Esophagus muscularis mucosa (tissue), 4 donors: ENCODE data around the gene TMEM238. TPM values are rescaled to one million over a fixed set of nuclear protein-coding genes. Genes with fewer than 3 reads are reported as not detected.

Experiments
- DNase-seq: peaks from one replicate; pipeline ENCODE4 v3.0.0-alpha.2; 2017; ENCODE audit errors: extremely low spot score
- H3K27ac ChIP-seq, 4 donors: fragments of 200-600 bp; sonication (generic); replicated peaks in 1 of 4; 1 replicate in 3 of 4; 2 replicates in 1 of 4; pipeline ENCODE4 v1.5.1; 2016 to 2019; ENCODE audit warnings: mild to moderate bottlenecking in 1 of 4
- H3K27me3 ChIP-seq, 4 donors: fragments of 200-600 bp; sonication (generic); one replicate each; pipeline versions ENCODE4 v1.5.1 to v1.6.0; 2016 to 2019
- H3K36me3 ChIP-seq, 4 donors: fragments of 200-600 bp; sonication (generic); one replicate each; pipeline ENCODE4 v1.5.1; 2016 to 2019
- H3K4me1 ChIP-seq, 4 donors: fragments of 200-600 bp; sonication (generic); one replicate each; pipeline ENCODE4 v1.5.1; 2016 to 2019
- H3K4me3 ChIP-seq, 4 donors: fragments of 200-600 bp; sonication (generic); 1 replicate in 2 of 4; 2 replicates in 2 of 4; pipeline ENCODE4 v1.5.1; 2016 to 2019; ENCODE audit warnings: mild to moderate bottlenecking in 4 of 4, moderate library complexity in 1 of 4
- H3K9me3 ChIP-seq, 4 donors: fragments of 200-600 bp; sonication (generic); 1 replicate in 3 of 4; 2 replicates in 1 of 4; pipeline ENCODE4 v1.5.1; 2016 to 2019
- EP300 ChIP-seq: sonication (generic); formaldehyde crosslinking; IDR thresholded peaks from one replicate; pipeline ENCODE4 v1.6.1; 2017; ENCODE audit warnings: antibody characterized with exemption
- POLR2A ChIP-seq: fragments of 450-650 bp; IDR thresholded peaks from one replicate; pipeline ENCODE4 v1.6.1; 2017; ENCODE audit warnings: antibody characterized with exemption, moderate library complexity, mild to moderate bottlenecking, low read depth
- POLR2AphosphoS5 ChIP-seq, 2 donors: sonication (generic); formaldehyde crosslinking; IDR thresholded peaks; one replicate each; pipeline ENCODE4 v1.6.1; 2017; ENCODE audit warnings: antibody characterized with exemption in 2 of 2
- WGBS: methylation state at CpG from one replicate; pipeline ENCODE4 v1.1.5; 2018; 5-methylcytosine and 5-hydroxymethylcytosine counted together
- intact Hi-C: fragments of 100-400 bp; cut with DNase I; formaldehyde crosslinking; loops from one replicate; pipeline ENCODE4 v1.15.1; 2023
- total RNA-seq, 4 donors: library from RNA; depleted of rRNA; stranded (reverse); fragments of >200 nt; gene quantifications; one replicate each; pipeline versions ENCODE4 v1.1.0 to v1.2.1, GENCODE V29; 2016
- TF ChIP-seq, protein P1 (sequence below), 3 experiments: fragments of 200-600 bp in 2 of 3; fragments of 450-650 bp in 1 of 3; sonication (generic) in 2 of 3; IDR thresholded peaks; one replicate each; pipeline ENCODE4 v1.5.1; 2017 to 2019; ENCODE audit warnings: antibody characterized with exemption in 3 of 3, mild to moderate bottlenecking in 2 of 3, moderate library complexity in 1 of 3

Gene TMEM238
- total RNA-seq, 4 donors from 2014 or later: 0.83 to 7.5 (median 1.00) TPM

DNA sequence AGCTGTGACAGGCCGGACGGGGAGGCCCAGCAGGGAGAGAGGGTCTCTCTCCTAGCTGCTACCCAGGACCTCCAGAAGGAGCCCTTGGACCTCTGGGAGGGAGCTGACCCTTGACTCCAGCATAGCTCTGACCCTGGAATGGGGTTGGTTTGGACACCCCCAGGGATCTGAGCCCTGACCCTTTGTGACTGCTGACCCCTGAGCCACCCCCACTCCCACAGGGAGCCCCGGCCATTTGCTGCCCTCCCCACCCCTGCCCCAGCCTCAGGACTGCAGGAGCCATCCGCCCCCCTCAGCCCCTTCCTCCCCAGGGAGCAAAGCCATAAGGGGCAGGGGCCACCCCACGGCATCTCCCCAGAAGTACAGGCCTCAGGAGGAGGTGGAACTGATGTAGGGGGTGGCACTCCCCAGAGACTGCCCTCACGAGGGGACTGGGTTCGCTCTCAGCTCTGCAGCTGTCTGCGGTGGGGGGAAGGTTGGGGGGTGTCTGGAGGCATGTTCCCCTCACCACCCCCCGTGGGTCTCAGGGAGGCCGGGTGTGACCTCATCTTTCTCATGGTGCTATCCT, 36.6 kb downstream of the TMEM238 start:
- TF ChIP-seq, protein P1, sequence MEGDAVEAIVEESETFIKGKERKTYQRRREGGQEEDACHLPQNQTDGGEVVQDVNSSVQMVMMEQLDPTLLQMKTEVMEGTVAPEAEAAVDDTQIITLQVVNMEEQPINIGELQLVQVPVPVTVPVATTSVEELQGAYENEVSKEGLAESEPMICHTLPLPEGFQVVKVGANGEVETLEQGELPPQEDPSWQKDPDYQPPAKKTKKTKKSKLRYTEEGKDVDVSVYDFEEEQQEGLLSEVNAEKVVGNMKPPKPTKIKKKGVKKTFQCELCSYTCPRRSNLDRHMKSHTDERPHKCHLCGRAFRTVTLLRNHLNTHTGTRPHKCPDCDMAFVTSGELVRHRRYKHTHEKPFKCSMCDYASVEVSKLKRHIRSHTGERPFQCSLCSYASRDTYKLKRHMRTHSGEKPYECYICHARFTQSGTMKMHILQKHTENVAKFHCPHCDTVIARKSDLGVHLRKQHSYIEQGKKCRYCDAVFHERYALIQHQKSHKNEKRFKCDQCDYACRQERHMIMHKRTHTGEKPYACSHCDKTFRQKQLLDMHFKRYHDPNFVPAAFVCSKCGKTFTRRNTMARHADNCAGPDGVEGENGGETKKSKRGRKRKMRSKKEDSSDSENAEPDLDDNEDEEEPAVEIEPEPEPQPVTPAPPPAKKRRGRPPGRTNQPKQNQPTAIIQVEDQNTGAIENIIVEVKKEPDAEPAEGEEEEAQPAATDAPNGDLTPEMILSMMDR (IDR thresholded peaks at IDR 0.05): no peak
- TF ChIP-seq POLR2A (no peak), EP300 (no peak), POLR2AphosphoS5 (IDR thresholded peaks at IDR 0.05) (no peak)
- no peak overlapping the region for H3K27ac ChIP-seq

DNA sequence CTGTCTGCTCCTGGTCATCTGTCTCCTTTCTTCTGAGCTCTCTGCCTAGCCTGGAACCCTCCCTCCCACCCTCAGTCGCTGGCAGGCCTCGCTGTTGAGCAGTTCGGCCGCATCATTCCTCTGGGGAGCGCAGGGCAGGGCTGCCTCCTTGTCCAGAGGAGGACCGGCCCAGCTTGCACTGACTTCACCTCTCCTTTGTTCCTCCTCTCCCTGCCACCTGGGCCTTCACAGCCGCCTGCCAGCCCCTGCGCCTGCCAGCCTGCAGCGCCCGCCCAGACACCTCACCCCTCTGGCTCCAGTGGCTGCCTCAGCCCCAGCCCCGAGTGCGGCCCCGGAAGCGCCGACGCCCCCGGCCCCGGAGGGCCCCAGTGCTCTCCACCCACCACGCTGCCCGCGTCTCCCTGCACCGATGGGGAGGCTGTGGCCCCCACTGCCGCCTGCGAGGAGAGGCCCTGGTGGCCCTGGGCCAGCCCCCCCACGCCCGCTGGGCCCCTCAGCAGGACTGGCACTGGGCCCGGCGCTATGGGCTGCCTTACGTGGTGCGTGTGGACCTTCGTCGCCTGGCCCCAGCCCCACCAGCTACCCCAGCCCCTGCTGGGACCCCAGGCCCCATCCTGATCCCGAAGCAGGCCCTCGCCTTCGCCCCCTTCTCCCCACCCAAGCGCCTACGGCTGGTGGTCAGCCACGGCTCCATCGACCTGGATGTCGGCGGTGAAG, 37.2 kb downstream of the TMEM238 start:
- H3K9me3 ChIP-seq: no peaks in the 10 kb centered on the region
- 94% methylated on average over 6 of the region's 41 CpGs for WGBS
- H3K27me3 ChIP-seq: peaks cover 0 to 30% (median 14%) of the 10 kb centered on the region in 4 donors
- no peak for DNase-seq
- peak overlapping the region in 1 of 4 donors; percentile 6 for H3K27ac ChIP-seq
- intact Hi-C loops: no loop called here
- no peak overlapping the region for H3K4me3 ChIP-seq
- TF ChIP-seq EP300 (no peak), POLR2AphosphoS5 (IDR thresholded peaks at IDR 0.05) (no peak), POLR2A (no peak)
- TF ChIP-seq, protein P1 (IDR thresholded peaks at IDR 0.05): no peak
- peaks cover 0 to 53% (median 36%) of the 10 kb centered on the region in 4 donors for H3K36me3 ChIP-seq
- H3K4me1 ChIP-seq: peaks cover 3 to 25% (median 12%) of the 10 kb centered on the region in 4 donors

More for the DNA sequence above, 36.6 kb downstream of the TMEM238 start:
- 74% methylated on average over 4 of the region's 10 CpGs for WGBS
- intact Hi-C loops: no loop called here
- Histone ChIP-seq H3K36me3 (peaks cover 0 to 47% (median 29%) of the 10 kb centered on the region in 4 donors), H3K9me3 (no peaks in the 10 kb centered on the region), H3K4me1 (peaks cover 3 to 20% (median 11%) of the 10 kb centered on the region in 4 donors), H3K27me3 (peaks cover 0 to 36% (median 21%) of the 10 kb centered on the region in 4 donors), H3K4me3 (no peak overlapping the region)
- DNase-seq: no peak

DNA sequence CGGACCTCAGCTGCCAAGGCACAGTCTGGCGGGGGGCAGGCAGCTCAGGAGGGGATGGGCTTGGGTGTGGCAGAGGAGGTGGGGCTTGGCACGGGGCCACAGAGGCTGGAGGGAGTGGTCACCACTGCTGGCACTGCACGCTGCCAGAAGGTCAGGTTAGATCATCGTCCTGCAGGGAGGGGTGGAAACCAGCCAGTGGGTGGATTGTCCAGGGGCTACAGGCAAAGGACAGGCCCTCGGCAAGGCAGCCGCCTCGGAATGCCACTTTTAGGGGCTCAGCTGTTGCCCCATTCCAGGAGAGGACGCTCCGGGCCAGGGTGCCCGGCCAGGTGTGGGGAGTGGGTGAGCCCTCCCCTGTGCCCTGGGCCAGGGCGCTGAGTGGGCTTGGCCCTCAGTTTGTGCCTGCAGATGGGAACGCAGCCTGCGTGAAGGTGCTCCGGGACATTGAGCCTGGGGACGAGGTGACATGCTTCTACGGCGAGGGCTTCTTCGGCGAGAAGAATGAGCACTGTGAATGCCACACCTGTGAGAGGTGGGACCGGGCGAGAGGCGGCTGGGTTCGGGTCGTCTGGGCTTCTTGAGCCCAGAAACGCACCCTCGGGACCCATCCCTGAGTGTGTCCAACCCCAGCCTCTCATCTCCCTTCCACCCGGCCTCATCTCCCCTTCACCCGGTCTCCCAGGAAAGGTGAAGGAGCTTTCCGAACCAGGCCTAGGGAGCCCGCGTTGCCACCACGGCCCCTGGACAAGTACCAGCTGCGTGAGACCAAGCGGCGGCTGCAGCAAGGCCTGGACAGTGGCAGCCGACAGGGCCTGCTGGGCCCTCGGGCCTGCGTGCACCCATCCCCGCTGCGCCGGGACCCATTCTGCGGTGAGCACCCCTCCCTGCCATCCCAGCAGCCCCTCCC, 38.0 kb downstream of the TMEM238 start:
- TF ChIP-seq EP300: no peak
- TF ChIP-seq POLR2A: no peak
- TF ChIP-seq POLR2AphosphoS5 (IDR thresholded peaks at IDR 0.05): no peak
- TF ChIP-seq, protein P1 (IDR thresholded peaks at IDR 0.05): no peak
- H3K27me3 ChIP-seq: peaks cover 0 to 22% (median 7%) of the 10 kb centered on the region in 4 donors
- 88% methylated on average over 26 of the region's 43 CpGs for WGBS
- peaks cover 8 to 33% (median 20%) of the 10 kb centered on the region in 4 donors for H3K4me1 ChIP-seq
- H3K27ac ChIP-seq: peak overlapping the region in 1 of 4 donors; percentile 21
- H3K36me3 ChIP-seq: peaks cover 0 to 54% (median 36%) of the 10 kb centered on the region in 4 donors
- intact Hi-C loops: no loop called here
- H3K9me3 ChIP-seq: no peaks in the 10 kb centered on the region
- no peak for DNase-seq
- H3K4me3 ChIP-seq: no peak overlapping the region

DNA sequence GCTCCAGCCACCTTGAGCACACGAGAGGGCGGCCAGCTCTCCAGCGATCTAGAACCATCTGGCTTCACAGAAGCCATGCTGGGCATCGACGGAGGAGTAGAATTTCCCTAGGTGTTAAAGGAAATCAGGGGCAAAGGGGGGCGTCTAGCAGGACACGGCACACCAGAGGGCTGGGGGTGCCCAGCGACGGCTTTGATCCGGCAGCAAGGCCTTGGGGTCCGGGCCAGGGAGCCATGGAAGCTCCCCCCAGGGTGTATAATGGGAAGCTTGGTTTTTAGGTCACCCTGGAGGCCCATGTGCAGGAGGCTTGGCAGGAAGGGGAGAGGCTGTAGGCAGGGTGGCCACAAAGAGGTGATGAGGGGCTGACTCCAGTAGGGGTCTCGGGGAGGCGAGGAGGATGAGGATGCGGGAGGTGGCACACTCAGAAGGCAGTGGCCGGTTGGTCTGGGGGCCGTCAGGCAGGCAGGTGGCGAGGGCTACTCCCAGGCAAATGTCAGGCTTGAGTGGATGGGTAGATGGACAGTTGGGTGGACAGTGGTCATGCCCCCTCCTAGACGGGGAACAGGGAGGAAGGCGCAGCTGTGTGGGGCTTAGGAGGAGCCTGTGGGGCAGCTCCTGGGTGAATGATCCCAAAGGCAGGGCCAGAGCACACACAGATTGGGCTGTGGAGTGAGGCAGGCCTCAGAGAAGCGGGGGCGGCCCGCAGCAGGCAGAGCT, 38.8 kb downstream of the TMEM238 start:
- no peak overlapping the region for H3K27ac ChIP-seq
- 84% methylated on average over 17 of the region's 22 CpGs for WGBS
- no peak for DNase-seq
- peaks cover 17 to 41% (median 28%) of the 10 kb centered on the region in 4 donors for H3K4me1 ChIP-seq
- intact Hi-C loops: no loop called here
- H3K4me3 ChIP-seq: no peak overlapping the region
- H3K27me3 ChIP-seq: peaks cover 0 to 14% (median 2%) of the 10 kb centered on the region in 4 donors
- TF ChIP-seq POLR2A: no peak
- TF ChIP-seq EP300: no peak
- TF ChIP-seq, protein P1 (IDR thresholded peaks at IDR 0.05): no peak
- TF ChIP-seq POLR2AphosphoS5 (IDR thresholded peaks at IDR 0.05): no peak
- H3K36me3 ChIP-seq: peaks cover 0 to 54% (median 36%) of the 10 kb centered on the region in 4 donors
- H3K9me3 ChIP-seq: no peaks in the 10 kb centered on the region
